ELR (cell line): ENCODE results near the gene EAPP.
"Not testable (repeated sequence)": the region's sequence is repeated elsewhere in the genome, so short reads cannot be mapped to it uniquely, and the experiment has no call there.

Experiments used
- DNase-seq: peaks from one replicate; pipeline ENCODE4 v3.0.0-alpha.2; 2015; ENCODE audit warnings: low read depth

Gene EAPP, protein sequence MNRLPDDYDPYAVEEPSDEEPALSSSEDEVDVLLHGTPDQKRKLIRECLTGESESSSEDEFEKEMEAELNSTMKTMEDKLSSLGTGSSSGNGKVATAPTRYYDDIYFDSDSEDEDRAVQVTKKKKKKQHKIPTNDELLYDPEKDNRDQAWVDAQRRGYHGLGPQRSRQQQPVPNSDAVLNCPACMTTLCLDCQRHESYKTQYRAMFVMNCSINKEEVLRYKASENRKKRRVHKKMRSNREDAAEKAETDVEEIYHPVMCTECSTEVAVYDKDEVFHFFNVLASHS

DNA sequence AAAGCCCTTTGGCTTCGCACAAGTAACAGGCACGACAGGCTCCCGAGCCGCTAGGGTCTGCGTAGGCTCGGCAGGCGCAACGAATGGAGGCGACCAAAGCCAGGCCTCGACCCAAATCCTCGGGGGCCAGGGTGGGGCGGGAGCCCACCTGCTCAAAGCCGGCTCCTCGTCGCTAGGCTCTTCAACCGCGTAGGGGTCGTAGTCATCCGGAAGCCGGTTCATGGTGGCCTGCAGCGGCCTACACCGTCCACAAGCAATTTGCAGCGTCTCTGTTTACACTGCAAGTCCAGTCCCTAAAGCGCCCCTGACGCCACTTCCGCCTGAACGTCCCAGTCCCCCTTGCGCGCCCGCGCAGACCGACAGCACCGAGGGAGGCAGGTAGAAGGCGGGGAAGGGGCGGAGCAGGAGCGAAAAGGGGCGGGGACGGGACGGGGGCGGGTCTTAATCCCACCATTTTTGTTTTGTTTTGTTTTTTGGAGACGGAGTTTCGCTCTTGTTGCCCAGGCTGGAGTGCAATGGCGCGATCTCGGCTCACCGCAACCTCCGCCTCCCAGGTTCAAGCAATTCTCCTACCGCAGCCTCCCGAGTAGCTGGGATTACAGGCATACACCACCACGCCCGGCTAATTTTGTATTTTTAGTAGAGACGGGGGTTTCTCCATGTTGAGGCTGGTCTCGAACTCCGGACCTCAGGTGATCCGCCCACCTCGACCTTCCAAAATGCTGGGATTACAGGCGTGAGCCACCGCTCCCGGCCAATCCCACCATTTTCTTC, at the start of gene EAPP:
TSS of gene EAPP (minus strand) at position 295 of the 774 bp plus-strand sequence. CDS start at position 222, 73 bp downstream.
- DNase-seq, result peak; percentile 98

DNA sequence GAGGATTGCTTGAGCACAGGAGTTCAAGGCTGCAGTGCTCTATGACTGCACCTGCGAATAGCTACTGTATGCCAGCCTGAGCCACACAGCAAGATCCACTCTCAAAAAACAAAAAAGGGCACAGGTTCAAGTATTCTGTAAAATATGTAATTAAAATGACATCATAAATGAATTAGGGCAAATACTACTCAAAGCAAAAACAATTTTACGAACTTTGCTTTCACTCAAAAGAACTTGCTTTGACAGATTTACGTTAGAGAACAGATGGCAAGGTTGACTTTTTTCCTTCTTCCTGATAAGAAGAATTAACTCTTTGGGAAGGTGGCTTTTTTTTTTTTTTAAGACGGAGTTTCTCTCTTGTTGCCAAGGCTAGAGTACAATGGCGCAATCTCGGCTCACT, 44.0 kb upstream of the EAPP start:
- DNase-seq, result no peak

DNA sequence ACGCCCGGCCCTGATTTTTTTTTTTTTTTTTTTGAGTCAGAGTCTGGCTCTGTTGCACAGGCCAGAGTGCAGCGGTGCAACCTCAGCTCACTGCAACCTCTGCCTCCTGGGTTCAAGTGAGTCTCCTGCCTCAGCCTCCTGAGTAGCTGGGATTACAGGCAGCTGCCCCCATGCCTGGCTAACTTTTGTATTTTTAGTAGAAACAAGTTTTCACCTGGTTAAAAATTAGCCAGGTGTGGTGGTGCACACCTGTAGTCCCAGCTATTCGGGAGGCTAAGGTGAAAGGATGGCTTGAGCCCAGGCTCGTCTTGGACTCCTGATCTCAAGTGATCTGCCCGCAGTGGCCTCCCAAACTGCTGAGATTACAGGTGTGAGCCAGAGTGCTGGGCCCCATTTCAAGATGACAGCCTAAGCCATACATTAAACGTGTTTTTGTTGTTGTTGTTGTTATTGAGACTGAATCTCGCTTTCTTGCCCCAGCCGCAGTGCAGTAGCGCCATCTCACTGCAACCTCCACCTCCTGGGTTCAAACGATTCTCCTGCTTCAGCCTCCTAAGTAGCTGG, 42.7 kb upstream of the EAPP start:
- no peak for DNase-seq

DNA sequence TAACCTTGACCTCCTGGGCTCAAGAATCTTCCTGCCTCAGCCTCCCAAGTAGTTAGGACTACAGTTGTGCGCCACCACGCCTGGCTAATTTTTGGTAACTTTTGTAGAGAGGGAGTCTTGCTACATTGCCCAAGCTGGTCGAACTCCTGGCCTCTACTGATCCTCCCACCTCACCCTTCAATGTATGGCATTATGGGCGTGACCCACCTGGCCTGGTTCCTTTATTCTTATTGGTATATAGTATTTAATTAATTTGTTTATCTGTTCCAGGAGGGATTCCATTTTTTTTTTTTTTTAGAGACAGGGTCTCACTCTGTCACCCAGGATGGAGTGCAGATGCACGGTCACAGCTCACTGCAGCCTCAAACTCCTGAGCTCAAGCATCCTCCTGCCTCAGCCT, 40.9 kb upstream of the EAPP start:
- no peak for DNase-seq

DNA sequence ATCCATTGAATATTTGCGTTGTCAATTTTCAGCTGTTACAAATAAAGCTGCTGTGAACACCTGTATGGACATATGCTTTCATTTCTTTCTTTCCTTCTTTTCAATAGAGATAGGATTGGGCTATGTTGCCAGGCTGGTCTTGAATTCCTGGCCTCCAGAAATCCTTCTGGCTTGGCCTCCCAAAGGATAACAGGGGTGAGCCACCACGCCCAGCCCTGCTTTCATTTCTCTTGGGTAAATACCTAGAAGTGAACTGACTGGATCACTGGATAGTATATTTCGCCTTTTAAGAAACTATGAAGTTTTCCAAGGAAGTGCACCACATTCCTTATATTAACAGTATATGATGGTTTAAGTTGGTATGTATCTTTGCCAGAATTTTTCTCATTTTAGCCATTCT, 32.3 kb upstream of the EAPP start:
- no peak for DNase-seq

DNA sequence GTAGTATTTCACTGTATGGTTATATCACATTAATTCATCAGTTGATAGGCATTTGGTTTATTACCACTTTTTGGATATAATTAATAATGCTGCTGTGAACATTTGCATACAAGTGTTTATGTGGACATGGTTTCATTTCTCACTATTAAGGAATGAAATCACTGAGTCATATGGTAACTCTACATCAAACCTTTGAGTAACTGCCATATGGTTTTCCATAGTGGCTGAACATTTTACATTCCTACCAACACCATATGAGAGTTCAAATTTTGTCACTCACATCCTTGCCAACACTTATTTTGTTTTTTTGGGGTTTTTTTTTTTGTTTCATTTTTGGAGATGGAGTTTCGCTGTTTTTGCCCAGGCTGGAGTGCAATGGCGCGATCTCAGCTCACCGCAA, 30.2 kb upstream of the EAPP start:
- DNase-seq, result peak; percentile 34

DNA sequence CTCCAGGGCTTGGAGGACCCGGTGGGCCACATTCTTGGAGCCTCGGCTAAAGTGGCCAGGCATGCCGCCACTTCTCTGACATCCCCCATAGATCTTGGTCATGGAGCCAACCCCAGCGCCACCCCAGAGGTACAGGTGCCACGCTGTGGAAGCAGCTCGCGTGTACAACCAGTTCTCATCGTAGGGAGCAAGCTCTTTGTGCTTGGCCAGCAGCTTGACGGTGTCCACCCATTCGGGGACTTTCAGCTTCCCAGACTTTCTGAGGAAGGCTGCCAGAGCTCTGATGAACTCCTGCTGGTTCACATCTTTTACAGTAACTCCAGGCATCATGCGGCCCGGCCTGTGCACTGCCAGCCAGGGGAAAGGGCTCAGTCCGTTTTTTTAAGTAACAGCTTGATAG, 29.3 kb upstream of the EAPP start:
- DNase-seq, result no peak

DNA sequence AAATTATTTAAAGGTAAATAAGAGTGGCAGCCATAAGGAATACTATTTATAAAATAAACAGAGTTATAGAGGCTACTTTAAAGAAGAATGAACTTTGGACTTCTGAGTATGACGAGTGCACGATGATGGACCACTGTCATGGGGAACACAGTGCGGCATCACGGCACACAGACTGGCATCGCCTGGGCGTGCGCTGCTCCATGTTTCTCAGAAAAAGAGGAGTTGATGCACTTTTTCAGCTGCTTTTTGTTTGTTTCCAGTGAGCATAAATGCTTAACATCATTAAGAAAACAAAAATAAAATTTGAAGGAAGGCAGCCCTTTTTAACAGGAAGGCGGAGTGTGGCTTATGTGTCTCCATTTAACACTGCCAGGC, 23.3 kb upstream of the EAPP start:
- DNase-seq, result no peak

DNA sequence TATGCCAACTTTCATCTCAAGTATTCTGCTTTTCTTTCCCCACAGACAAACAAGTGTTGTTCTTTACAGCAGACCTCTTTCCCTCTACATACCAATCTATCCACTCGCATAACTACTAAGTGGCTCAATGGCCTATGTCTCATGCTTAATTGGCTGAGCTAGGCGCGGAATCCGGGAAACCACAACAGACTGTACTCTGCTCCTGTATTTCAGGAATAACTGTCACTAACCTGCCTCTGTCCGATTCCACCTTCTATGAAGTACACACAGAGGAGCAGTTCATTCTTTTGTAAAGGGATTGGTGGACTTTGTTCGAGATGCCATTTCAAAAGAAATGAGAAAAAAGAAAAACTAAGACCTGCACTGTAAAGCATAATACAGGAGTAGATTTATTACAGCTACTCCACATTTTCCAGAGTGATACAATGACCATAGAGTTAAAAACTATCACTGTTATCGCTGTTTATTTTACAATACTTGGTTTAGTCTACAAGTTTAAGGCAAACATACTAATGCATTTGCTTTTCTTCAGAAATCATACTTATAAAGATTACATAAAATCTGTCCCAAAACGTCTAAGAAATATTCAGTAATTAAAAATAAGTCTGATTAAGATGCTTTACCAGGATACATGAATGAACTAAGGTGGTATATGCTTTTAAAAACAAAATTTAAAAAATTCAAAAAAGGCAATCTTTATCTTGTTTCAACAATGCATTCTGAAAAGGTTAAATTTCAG, 22.7 kb upstream of the EAPP start:
- not testable (repeated sequence) for DNase-seq

DNA sequence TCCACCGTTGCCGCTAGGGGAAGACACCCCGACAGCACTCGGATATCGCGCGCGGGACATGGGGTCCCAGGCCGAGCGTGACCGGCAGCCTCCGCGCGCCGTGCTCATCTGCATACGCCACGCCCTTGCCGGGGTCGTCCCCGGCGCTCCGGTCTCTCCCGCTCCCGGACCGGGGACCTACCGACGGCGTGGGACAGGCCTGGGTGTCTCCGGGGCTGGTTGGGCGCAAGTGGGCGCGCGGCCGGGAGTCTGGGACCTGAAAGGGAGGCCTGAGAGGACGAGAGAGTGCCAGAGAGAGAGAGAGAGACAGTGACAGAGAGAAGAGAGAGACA, 17.0 kb upstream of the EAPP start:
- DNase-seq, result not testable (repeated sequence)

DNA sequence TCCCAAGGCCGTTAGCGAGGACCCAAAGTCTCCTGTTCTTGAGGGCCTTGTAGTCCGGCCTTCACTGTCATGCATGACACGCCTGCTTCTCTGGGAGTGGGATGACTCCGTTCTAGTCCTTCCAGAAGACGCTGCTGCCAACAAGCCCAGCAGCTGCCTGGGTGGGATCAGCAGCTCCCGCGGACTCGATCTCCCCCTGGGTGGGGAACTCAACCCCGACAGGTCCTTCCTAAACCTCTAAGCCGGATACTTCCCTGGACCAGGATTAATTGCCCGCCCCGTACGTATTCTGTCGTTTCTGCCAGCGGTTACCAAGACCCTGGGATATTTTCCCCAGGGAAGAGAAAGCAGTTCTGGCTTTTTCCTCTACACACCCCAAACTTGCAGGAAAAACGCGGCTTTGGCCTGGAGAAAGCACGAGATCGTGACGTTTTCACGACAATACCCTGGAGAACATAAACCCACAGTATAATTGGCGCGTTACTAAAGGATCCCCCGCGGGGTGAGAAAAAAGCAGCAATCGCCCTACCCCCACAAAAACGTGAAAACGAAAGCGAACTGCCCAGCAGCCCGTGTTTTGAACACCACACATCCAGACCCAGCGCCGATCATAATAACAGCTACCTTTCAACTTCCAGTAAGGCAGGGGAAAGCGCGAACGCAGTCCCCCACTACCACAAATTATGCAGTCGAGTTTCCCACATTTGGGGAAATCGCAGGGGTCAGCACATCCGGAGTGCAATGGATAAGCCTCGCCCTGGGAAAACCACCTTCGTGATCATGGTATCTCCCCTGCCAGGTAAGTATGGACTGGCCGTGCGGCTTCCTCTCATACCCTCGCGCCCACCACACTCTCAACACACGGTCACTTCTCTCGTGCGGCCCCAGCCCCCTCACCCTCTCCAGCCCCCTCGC, 16.3 kb upstream of the EAPP start:
- not testable (repeated sequence) for DNase-seq

DNA sequence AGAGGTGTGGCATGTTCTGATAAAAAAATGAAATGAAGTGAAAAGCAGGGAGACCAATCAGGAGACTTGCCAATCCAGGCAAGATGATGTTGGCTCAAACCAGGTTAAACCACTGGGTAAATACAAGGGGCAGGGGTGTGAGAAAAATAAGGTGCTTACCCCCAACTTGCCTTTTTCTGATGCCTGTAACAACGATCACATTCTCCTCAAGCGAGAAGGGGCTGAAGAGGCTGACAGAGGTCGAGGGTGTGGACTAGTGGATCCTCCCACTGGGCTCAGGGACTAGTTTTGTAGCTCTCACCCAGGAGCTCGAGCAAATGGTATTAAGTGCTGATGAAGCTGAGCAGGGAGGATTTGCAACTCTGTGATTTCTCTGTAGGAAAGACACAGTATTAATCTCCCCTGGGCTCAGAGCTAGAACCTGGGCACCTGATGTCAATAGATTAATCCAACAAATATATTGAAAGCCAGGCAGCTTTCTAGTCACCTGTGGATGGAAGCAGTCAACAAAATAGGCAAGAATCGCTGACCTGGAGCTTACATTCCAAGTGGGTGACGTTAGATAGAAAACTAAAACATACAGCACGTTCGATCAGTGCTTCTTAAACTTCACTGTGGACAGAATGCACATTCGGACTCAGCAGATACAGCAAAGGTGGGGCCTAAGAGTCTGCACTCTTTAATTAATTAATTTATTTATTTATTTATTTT, 15.2 kb upstream of the EAPP start:
- DNase-seq, result peak; percentile 96

DNA sequence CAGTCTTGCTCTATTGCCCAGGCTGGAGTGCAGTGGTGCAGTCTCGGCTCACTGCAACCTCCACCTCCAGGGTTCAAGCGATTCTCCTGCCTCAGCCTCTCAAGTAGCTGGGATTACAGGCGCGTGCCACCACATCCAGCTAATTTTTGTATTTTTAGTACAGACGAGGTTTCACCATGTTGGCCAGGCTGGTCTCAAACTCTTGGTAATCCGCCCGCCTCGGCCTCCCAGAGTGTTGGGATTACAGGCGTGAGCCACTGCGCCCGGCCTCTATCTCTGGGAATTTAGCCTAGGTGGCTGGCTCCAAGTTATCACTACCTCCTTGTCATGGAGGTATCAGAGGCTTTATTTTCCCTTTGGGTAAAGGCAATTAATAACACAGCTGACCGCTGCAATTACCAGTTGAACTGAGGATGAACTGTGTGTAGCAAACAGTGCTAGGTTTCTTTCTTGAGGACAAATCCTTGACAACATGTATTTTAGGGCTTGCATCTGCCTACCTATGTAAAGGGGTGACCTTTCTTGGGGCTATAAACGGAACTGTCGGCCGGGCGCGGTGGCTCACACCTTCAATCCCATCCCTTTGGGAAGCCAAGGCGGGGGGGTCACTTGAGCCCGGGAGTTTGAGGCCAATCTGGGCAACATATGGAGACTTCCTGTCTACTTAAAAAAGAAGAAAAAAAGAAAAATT, 9.9 kb upstream of the EAPP start:
- not testable (repeated sequence) for DNase-seq

DNA sequence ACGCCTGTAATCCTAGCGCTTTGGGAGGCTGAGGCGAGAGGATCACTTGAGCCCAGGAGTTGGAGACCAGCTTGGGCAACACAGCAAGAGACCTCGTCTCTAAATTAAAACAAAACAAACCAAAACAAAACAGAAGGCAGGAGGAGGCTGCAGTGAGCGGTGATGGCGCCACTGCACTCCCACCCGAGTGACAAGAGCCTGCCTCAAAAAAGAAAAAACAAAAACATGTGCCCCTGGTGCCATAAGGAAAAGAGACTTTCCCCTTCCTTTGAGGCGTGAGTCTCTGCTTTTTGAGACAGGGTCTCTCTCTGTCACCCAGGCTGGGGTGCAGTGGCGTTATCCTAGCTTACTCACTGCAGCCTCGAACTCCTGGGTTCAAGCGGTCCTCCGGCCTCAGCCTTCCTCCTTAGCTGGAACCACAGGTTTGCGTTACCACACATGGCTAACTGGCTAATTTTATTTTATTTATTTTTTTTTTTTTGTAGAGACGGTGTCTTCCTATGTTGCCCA, 9.0 kb upstream of the EAPP start:
- DNase-seq, result peak; percentile 77

DNA sequence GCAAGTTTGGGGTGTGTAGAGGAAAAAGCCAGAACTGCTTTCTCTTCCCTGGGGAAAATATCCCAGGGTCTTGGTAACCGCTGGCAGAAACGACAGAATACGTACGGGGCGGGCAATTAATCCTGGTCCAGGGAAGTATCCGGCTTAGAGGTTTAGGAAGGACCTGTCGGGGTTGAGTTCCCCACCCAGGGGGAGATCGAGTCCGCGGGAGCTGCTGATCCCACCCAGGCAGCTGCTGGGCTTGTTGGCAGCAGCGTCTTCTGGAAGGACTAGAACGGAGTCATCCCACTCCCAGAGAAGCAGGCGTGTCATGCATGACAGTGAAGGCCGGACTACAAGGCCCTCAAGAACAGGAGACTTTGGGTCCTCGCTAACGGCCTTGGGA, 7.6 kb upstream of the EAPP start:
- not testable (repeated sequence) for DNase-seq

DNA sequence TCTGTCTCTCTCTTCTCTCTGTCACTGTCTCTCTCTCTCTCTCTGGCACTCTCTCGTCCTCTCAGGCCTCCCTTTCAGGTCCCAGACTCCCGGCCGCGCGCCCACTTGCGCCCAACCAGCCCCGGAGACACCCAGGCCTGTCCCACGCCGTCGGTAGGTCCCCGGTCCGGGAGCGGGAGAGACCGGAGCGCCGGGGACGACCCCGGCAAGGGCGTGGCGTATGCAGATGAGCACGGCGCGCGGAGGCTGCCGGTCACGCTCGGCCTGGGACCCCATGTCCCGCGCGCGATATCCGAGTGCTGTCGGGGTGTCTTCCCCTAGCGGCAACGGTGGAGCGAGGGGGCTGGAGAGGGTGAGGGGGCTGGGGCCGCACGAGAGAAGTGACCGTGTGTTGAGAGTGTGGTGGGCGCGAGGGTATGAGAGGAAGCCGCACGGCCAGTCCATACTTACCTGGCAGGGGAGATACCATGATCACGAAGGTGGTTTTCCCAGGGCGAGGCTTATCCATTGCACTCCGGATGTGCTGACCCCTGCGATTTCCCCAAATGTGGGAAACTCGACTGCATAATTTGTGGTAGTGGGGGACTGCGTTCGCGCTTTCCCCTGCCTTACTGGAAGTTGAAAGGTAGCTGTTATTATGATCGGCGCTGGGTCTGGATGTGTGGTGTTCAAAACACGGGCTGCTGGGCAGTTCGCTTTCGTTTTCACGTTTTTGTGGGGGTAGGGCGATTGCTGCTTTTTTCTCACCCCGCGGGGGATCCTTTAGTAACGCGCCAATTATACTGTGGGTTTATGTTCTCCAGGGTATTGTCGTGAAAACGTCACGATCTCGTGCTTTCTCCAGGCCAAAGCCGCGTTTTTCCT, 7.0 kb upstream of the EAPP start:
- not testable (repeated sequence) for DNase-seq

DNA sequence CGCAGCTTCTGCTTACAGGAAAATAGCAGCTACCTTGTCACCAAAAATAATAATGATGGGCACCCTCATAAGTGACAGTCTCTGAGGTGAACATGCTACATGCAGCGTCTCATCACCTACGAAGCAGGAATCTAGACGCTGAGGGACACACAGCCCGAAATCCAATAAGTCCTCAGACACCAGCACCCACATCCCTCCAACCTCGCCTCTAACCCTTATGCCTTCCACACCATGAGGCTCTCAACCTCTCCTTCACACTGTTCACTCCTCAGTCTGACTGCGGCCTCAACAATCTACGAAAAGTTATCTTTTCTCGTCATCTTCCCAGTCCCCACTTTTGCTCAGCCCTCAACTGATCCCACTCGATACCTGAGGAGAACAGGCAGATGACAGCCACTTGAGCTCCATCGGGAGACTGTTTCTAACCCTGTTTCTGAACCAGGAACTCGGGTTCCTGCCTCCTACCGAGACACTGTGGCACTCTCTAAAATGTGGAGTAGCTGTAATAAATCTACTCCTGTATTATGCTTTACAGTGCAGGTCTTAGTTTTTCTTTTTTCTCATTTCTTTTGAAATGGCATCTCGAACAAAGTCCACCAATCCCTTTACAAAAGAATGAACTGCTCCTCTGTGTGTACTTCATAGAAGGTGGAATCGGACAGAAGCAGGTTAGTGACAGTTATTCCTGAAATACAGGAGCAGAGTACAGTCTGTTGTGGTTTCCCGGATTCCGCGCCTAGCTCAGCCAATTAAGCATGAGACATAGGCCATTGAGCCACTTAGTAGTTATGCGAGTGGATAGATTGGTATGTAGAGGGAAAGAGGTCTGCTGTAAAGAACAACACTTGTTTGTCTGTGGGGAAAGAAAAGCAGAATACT, 919 bp upstream of the EAPP start:
- not testable (repeated sequence) for DNase-seq

DNA sequence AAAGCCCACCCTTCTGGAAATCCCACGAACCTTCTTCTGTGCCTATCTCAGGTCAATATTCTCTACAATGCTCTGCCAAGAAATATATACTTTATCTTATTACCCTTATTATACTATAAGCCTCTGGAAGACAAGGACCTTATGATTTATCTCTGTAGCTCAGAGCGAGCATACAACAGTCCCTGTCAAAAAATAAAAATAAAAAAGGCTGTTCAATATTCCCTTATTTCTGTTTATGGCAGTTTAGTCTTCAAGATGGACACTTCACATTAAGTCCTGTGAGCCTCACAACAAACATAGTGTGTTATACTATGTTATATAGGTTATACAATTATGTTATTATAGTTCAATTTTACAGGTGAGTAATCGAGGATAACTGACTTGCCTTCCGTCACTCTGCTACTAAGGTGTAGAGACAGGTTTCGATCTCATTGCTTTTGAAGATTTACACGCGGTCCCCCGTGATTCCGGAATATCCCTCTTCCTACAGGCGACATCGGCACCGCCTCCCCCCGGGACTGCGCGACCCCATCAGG, 562 bp downstream of the EAPP start:
- DNase-seq, result no peak
